Skeletal muscle tissue (tissue), 4 donors: Measurements from ENCODE around the gene FBXO2. TPM values are rescaled to one million over a fixed set of nuclear protein-coding genes. Genes with fewer than 3 reads are reported as not detected.

Source experiments
- H3K27ac ChIP-seq: one replicate; pipeline ENCODE4 v1.7.0; 2013; ENCODE audit warnings: mild to moderate bottlenecking, low read depth, low read length, inconsistent platforms
- H3K27me3 ChIP-seq, 3 donors: one replicate each; pipeline ENCODE4 v1.7.0; 2013; ENCODE audit warnings: low read length in 3 of 3; ENCODE audit not compliant: control insufficient read depth in 3 of 3, insufficient read depth in 3 of 3
- H3K36me3 ChIP-seq, 3 donors: one replicate each; pipeline ENCODE4 v1.7.0; 2013; ENCODE audit warnings: low read length in 3 of 3; ENCODE audit not compliant: control insufficient read depth in 3 of 3, insufficient read depth in 3 of 3
- H3K4me1 ChIP-seq, 3 donors: one replicate each; pipeline ENCODE4 v1.7.0; 2013; ENCODE audit warnings: low read length in 3 of 3, mild to moderate bottlenecking in 3 of 3; ENCODE audit not compliant: control insufficient read depth in 3 of 3, insufficient read depth in 3 of 3
- H3K4me3 ChIP-seq, 3 donors: one replicate each; pipeline ENCODE4 v1.7.0; 2013; ENCODE audit warnings: low read length in 3 of 3
- H3K9ac ChIP-seq, 3 donors: one replicate each; pipeline ENCODE4 v1.7.0; 2013; ENCODE audit warnings: low read length in 3 of 3, mild to moderate bottlenecking in 3 of 3, moderate library complexity in 2 of 3, low read depth in 1 of 3
- H3K9me3 ChIP-seq, 3 donors: one replicate each; pipeline ENCODE4 v1.7.0; 2013; ENCODE audit warnings: low read length in 3 of 3; ENCODE audit not compliant: control insufficient read depth in 3 of 3
- total RNA-seq: library from RNA; depleted of rRNA; stranded (reverse); fragments of >200 nt; gene quantifications from one replicate; pipeline ENCODE4 v1.2.3, GENCODE V29; 2014
- donor health status: Osteomylitis.

FBXO2 gene
- total RNA-seq, 1 donor from 2014 or later: 0.52 TPM

DNA sequence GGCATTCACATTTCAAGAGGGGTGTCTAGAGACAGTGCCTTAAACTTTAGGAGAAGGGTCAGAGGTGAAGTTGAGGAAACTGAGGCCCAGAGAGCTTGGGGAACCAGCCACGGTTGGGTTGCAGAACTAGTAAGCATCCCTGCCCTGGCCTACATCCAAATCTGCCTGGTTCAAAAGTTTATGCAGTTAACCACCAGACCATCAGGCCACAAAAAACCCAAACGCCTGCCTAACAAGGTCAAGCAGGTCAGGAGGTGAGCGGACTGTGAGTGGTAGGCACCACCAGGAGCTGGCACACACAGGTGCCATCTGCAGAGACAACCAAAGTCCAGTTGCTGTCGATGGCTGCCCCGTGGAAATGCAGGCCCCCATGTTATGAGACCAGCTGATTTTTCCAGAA is 51.2 kb downstream of the FBXO2 start:
- no peak overlapping the region for H3K9ac ChIP-seq
- no peaks in the 10 kb centered on the region for H3K36me3 ChIP-seq
- H3K4me3 ChIP-seq: no peak overlapping the region
- H3K27ac ChIP-seq: no peak overlapping the region
- H3K4me1 ChIP-seq: no peaks in the 10 kb centered on the region
- no peaks in the 10 kb centered on the region for H3K9me3 ChIP-seq
- H3K27me3 ChIP-seq: peaks cover 8 to 36% (median 22%) of the 10 kb centered on the region in 3 donors

DNA sequence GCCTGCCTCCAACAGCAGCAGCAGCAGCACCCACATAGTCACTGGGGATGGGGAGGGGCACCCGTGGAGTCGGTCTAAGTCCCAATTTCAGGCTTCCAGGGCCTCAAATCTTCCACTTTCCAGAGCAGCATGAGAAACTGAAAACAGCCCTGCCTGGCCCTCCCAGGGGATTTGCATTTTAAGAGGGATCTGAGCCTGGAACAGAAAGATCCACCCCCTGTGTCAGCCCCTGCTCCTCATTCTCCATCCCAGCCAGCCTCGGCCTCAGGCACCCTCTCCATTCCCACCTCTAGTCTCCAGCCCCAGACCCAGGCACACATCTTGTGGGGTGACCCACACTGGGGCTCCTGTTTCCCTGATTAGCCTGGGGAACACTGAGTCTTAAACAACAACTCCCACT is 51.8 kb downstream of the FBXO2 start:
- no peaks in the 10 kb centered on the region for H3K4me1 ChIP-seq
- H3K36me3 ChIP-seq: no peaks in the 10 kb centered on the region
- H3K4me3 ChIP-seq: no peak overlapping the region
- no peak overlapping the region for H3K27ac ChIP-seq
- no peaks in the 10 kb centered on the region for H3K9me3 ChIP-seq
- H3K27me3 ChIP-seq: peaks cover 8 to 42% (median 27%) of the 10 kb centered on the region in 3 donors
- no peak overlapping the region for H3K9ac ChIP-seq

DNA sequence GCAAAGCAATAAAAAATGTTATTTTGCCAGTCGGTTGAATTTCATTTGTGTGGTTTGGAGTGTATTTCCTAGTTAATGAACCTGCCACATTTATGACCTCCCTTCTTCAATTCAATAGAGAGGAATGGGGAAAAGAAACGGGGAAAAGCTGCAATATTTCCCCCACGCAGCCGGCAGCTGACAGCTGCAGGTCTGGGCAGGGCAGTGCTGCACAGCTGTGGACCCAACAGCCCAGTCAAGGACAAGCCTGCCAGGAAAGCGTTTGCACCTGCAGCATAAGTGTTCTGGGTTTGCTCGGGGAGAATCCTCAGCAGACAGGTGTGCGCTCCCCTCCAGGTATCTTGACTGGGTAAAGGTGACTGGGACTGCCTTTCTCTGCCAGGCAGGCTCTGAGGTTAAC is 53.4 kb downstream of the FBXO2 start:
- H3K4me3 ChIP-seq: no peak overlapping the region
- H3K27me3 ChIP-seq: peaks cover 12 to 49% (median 29%) of the 10 kb centered on the region in 3 donors
- H3K36me3 ChIP-seq: no peaks in the 10 kb centered on the region
- no peaks in the 10 kb centered on the region for H3K4me1 ChIP-seq
- H3K27ac ChIP-seq: no peak overlapping the region
- H3K9ac ChIP-seq: no peak overlapping the region
- no peaks in the 10 kb centered on the region for H3K9me3 ChIP-seq

DNA sequence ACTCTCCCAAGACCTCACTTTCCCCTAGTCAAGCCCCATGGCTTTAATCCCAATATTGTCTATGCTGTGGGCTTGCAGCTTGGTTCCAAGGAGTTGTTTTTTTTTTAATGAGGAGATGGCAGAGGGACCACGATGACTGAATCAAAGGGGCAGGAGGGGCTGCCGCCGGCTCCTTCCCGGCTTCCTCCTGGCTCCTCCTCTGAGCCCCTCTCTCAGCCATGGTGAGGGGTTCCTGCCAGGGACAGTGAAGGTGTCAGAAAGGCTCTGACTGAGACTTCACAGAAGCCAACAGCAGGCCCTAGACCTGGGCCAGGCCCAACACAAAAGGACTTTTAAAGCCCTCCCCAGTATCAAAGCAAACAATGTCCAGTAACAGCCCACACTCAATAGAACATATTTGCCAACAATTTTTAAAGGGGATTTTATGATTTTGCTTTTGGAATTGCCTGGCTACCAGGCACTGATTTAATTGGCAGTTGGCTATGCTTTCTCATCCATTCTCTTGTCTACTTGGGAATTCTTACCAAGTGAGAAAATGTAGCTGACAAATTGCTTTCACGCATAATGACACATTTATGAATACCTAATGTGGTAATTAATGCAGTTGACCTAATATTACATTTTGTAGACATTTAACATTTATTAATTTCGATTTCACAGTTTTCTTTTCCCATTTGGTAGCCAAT is 54.2 kb downstream of the FBXO2 start:
- H3K9ac ChIP-seq: no peak overlapping the region
- no peaks in the 10 kb centered on the region for H3K36me3 ChIP-seq
- no peak overlapping the region for H3K4me3 ChIP-seq
- H3K4me1 ChIP-seq: no peaks in the 10 kb centered on the region
- H3K9me3 ChIP-seq: no peaks in the 10 kb centered on the region
- no peak overlapping the region for H3K27ac ChIP-seq
- H3K27me3 ChIP-seq: peaks cover 12 to 54% (median 29%) of the 10 kb centered on the region in 3 donors

DNA sequence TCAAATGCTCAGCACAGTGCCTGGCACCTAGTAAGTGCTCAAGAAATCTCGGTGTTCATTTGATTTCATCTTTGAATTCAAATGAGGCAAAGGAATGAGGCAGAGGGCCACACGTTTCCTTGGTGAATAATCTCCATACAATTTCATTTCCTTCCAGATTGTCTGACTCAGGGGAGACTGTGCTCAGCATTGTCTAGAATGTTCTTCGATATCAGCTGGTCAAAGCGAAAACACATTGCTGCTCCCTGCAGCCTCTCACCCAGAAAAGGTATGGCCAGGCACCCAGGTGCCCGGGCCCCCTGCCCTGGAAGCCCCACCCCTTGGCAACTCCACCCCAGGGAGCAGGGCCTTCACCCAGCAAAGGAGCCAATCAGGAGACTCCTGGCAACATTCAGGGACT is 55.8 kb downstream of the FBXO2 start:
- H3K9ac ChIP-seq: no peak overlapping the region
- H3K4me3 ChIP-seq: no peak overlapping the region
- H3K9me3 ChIP-seq: no peaks in the 10 kb centered on the region
- H3K36me3 ChIP-seq: no peaks in the 10 kb centered on the region
- H3K27ac ChIP-seq: no peak overlapping the region
- peaks cover 24 to 65% (median 35%) of the 10 kb centered on the region in 3 donors for H3K27me3 ChIP-seq
- H3K4me1 ChIP-seq: peaks cover 0 to 7% (median 0%) of the 10 kb centered on the region in 3 donors

Other genes with a start within 250 kb of the FBXO2 start
- gene DISP3, start 175.3 kb downstream of the FBXO2 start, total RNA-seq: not detected
- 3.1 TPM for gene FBXO44, start 448 bp upstream of the FBXO2 start, total RNA-seq
- 2.6 TPM for gene FBXO6, start 9.8 kb upstream of the FBXO2 start, total RNA-seq
- gene MAD2L2, start 26.7 kb upstream of the FBXO2 start, total RNA-seq: 19.8 TPM
- not detected for gene DRAXIN, start 37.3 kb upstream of the FBXO2 start, total RNA-seq
- gene AGTRAP, start 81.7 kb upstream of the FBXO2 start, total RNA-seq: 15.7 TPM
- 6.8 TPM for gene C1orf167, start 107.8 kb upstream of the FBXO2 start, total RNA-seq
- gene MTHFR, start 151.5 kb upstream of the FBXO2 start, total RNA-seq: 43.3 TPM
- gene CLCN6, start 151.8 kb upstream of the FBXO2 start, total RNA-seq: 3.7 TPM
- 4.2 TPM for gene NPPA, start 193.4 kb upstream of the FBXO2 start, total RNA-seq
- 1.0 TPM for gene NPPB, start 204.5 kb upstream of the FBXO2 start, total RNA-seq